Measurements from ENCODE around the gene HHAT.
"Not testable (repeated sequence)": the region's sequence is repeated elsewhere in the genome, so short reads cannot be mapped to it uniquely, and the experiment has no call there.

Gene HHAT

GRCh38 chr1:210400043-210400840 lies 71.5 kb downstream of the HHAT start:
- Histone ChIP-seq H2AFZ (ENCODE audit: low read length) (no peak overlapping the region), H3K9me3 (replicated peaks in 1 of 2; ENCODE audit: control insufficient read depth in 2 of 2, insufficient read depth in 1 of 2, low read depth in 1 of 2, low read length in 2 of 2) (peaks cover 3 to 8% of the 10 kb centered on the region in 2 donors), H3K18ac (ENCODE audit: low read length) (peak overlapping the region; percentile 22), H3K4me1 (ENCODE audit: control insufficient read depth in 2 of 2, insufficient read depth in 1 of 2, low read depth in 1 of 2, low read length in 2 of 2) (peaks cover 0 to 4% of the 10 kb centered on the region in 2 donors), H3K4me2 (ENCODE audit: insufficient read depth, low read length, poor library complexity, severe bottlenecking) (no peak overlapping the region), H2BK15ac (ENCODE audit: low read length) (no peak overlapping the region), H3K4me3 (ENCODE audit: low read length in 2 of 2) (no peak overlapping the region), H4K8ac (ENCODE audit: low read depth, low read length) (no peak overlapping the region), H3K23ac (ENCODE audit: low read depth, low read length, poor library complexity) (no peak overlapping the region), H4K91ac (ENCODE audit: low read depth, low read length, poor library complexity) (no peak overlapping the region), H2BK12ac (ENCODE audit: low read length) (peak overlapping the region; percentile 44), H3K79me1 (ENCODE audit: low read depth, low read length) (no peaks in the 10 kb centered on the region), H3K27ac (replicated peaks; ENCODE audit: low read length) (no peak overlapping the region), H2BK5ac (ENCODE audit: low read length) (no peak overlapping the region), H2AK5ac (ENCODE audit: low read depth, low read length) (no peak overlapping the region), H3K4ac (ENCODE audit: low read length) (no peak overlapping the region), H3K9ac (ENCODE audit: low read depth, low read length, poor library complexity) (no peak overlapping the region), H3K27me3 (ENCODE audit: control insufficient read depth in 3 of 3, insufficient read depth in 3 of 3, low read depth in 1 of 3, low read length in 3 of 3) (no peaks in the 10 kb centered on the region), H3K14ac (ENCODE audit: low read length) (no peak overlapping the region), H3K36me3 (replicated peaks in 1 of 2; ENCODE audit: control insufficient read depth in 2 of 2, insufficient read depth in 2 of 2, low read length in 2 of 2) (no peaks in the 10 kb centered on the region), H2BK120ac (ENCODE audit: low read depth, low read length) (no peak overlapping the region)
- no CpG with 5 or more reads among the region's 5 CpGs for WGBS, 2 donors (ENCODE audit: extremely low coverage in 2 of 2, insufficient read length in 2 of 2, insufficient replicate concordance in 1 of 2)
- DNase-seq (ENCODE audit: low spot score) = peak; percentile 30

- Histone ChIP-seq H2BK120ac (ENCODE audit: low read depth, low read length) (no peak overlapping the region), H2BK12ac (ENCODE audit: low read length) (no peak overlapping the region), H2AK5ac (ENCODE audit: low read depth, low read length) (no peak overlapping the region), H4K91ac (ENCODE audit: low read depth, low read length, poor library complexity) (no peak overlapping the region), H2BK15ac (ENCODE audit: low read length) (no peak overlapping the region), H3K27me3 (ENCODE audit: control insufficient read depth in 3 of 3, insufficient read depth in 3 of 3, low read depth in 1 of 3, low read length in 3 of 3) (no peaks in the 10 kb centered on the region), H2AFZ (ENCODE audit: low read length) (no peak overlapping the region), H3K4me3 (ENCODE audit: low read length in 2 of 2) (no peak overlapping the region), H3K4ac (ENCODE audit: low read length) (no peak overlapping the region), H3K14ac (ENCODE audit: low read length) (no peak overlapping the region), H3K18ac (ENCODE audit: low read length) (no peak overlapping the region), H3K36me3 (replicated peaks in 1 of 2; ENCODE audit: control insufficient read depth in 2 of 2, insufficient read depth in 2 of 2, low read length in 2 of 2) (no peaks in the 10 kb centered on the region), H3K4me2 (ENCODE audit: insufficient read depth, low read length, poor library complexity, severe bottlenecking) (no peak overlapping the region), H3K23ac (ENCODE audit: low read depth, low read length, poor library complexity) (no peak overlapping the region), H3K79me1 (ENCODE audit: low read depth, low read length) (no peaks in the 10 kb centered on the region), H3K9ac (ENCODE audit: low read depth, low read length, poor library complexity) (no peak overlapping the region), H2BK5ac (ENCODE audit: low read length) (no peak overlapping the region), H3K4me1 (ENCODE audit: control insufficient read depth in 2 of 2, insufficient read depth in 1 of 2, low read depth in 1 of 2, low read length in 2 of 2) (peaks cover 4 to 5% of the 10 kb centered on the region in 2 donors), H3K9me3 (replicated peaks in 1 of 2; ENCODE audit: control insufficient read depth in 2 of 2, insufficient read depth in 1 of 2, low read depth in 1 of 2, low read length in 2 of 2) (no peaks in the 10 kb centered on the region), H3K27ac (replicated peaks; ENCODE audit: low read length) (no peak overlapping the region), H4K8ac (ENCODE audit: low read depth, low read length) (no peak overlapping the region)
- DNase-seq (ENCODE audit: low spot score) = no peak
- no CpG with 5 or more reads among the region's 1 CpG for WGBS, 2 donors (ENCODE audit: extremely low coverage in 2 of 2, insufficient read length in 2 of 2, insufficient replicate concordance in 1 of 2)
Measured at GRCh38 chr1:210402560-210402959, 73.9 kb downstream of the HHAT start.

GRCh38 chr1:210405316-210405715 lies 76.6 kb downstream of the HHAT start:
- Histone ChIP-seq H2BK120ac (ENCODE audit: low read depth, low read length) (no peak overlapping the region), H3K4ac (ENCODE audit: low read length) (no peak overlapping the region), H3K9ac (ENCODE audit: low read depth, low read length, poor library complexity) (no peak overlapping the region), H2BK15ac (ENCODE audit: low read length) (no peak overlapping the region), H3K4me3 (ENCODE audit: low read length in 2 of 2) (no peak overlapping the region), H3K4me1 (ENCODE audit: control insufficient read depth in 2 of 2, insufficient read depth in 1 of 2, low read depth in 1 of 2, low read length in 2 of 2) (peaks cover 3 to 5% of the 10 kb centered on the region in 2 donors), H2AFZ (ENCODE audit: low read length) (no peak overlapping the region), H3K36me3 (replicated peaks in 1 of 2; ENCODE audit: control insufficient read depth in 2 of 2, insufficient read depth in 2 of 2, low read length in 2 of 2) (no peaks in the 10 kb centered on the region), H4K91ac (ENCODE audit: low read depth, low read length, poor library complexity) (no peak overlapping the region), H3K27ac (replicated peaks; ENCODE audit: low read length) (no peak overlapping the region), H3K23ac (ENCODE audit: low read depth, low read length, poor library complexity) (no peak overlapping the region), H2BK12ac (ENCODE audit: low read length) (no peak overlapping the region), H3K4me2 (ENCODE audit: insufficient read depth, low read length, poor library complexity, severe bottlenecking) (no peak overlapping the region), H2AK5ac (ENCODE audit: low read depth, low read length) (no peak overlapping the region), H3K79me1 (ENCODE audit: low read depth, low read length) (no peaks in the 10 kb centered on the region), H3K14ac (ENCODE audit: low read length) (no peak overlapping the region), H2BK5ac (ENCODE audit: low read length) (no peak overlapping the region), H4K8ac (ENCODE audit: low read depth, low read length) (no peak overlapping the region), H3K18ac (ENCODE audit: low read length) (no peak overlapping the region), H3K27me3 (ENCODE audit: control insufficient read depth in 3 of 3, insufficient read depth in 3 of 3, low read depth in 1 of 3, low read length in 3 of 3) (no peaks in the 10 kb centered on the region), H3K9me3 (replicated peaks in 1 of 2; ENCODE audit: control insufficient read depth in 2 of 2, insufficient read depth in 1 of 2, low read depth in 1 of 2, low read length in 2 of 2) (no peaks in the 10 kb centered on the region)
- DNase-seq (ENCODE audit: low spot score) = no peak
- WGBS, 2 donors (ENCODE audit: extremely low coverage in 2 of 2, insufficient read length in 2 of 2, insufficient replicate concordance in 1 of 2) = no CpG with 5 or more reads among the region's 4 CpGs

GRCh38 chr1:210406341-210406740 lies 77.6 kb downstream of the HHAT start:
- H2AFZ ChIP-seq (ENCODE audit: low read length); DNase-seq (ENCODE audit: low spot score): not testable (repeated sequence)

More at GRCh38 chr1:210406341-210406740, 77.6 kb downstream of the HHAT start:
- not testable (repeated sequence) for H3K4me3 ChIP-seq (ENCODE audit: low read length in 2 of 2); H2AK5ac ChIP-seq (ENCODE audit: low read depth, low read length); H3K18ac ChIP-seq (ENCODE audit: low read length); H3K9me3 ChIP-seq (replicated peaks in 1 of 2; ENCODE audit: control insufficient read depth in 2 of 2, insufficient read depth in 1 of 2, low read depth in 1 of 2, low read length in 2 of 2); H2BK12ac ChIP-seq (ENCODE audit: low read length); H3K36me3 ChIP-seq (replicated peaks in 1 of 2; ENCODE audit: control insufficient read depth in 2 of 2, insufficient read depth in 2 of 2, low read length in 2 of 2); H3K4ac ChIP-seq (ENCODE audit: low read length); H3K79me1 ChIP-seq (ENCODE audit: low read depth, low read length); H3K4me2 ChIP-seq (ENCODE audit: insufficient read depth, low read length, poor library complexity, severe bottlenecking); H3K4me1 ChIP-seq (ENCODE audit: control insufficient read depth in 2 of 2, insufficient read depth in 1 of 2, low read depth in 1 of 2, low read length in 2 of 2); H3K23ac ChIP-seq (ENCODE audit: low read depth, low read length, poor library complexity); H3K27me3 ChIP-seq (ENCODE audit: control insufficient read depth in 3 of 3, insufficient read depth in 3 of 3, low read depth in 1 of 3, low read length in 3 of 3); H2BK5ac ChIP-seq (ENCODE audit: low read length); H3K9ac ChIP-seq (ENCODE audit: low read depth, low read length, poor library complexity); H2BK15ac ChIP-seq (ENCODE audit: low read length); H2BK120ac ChIP-seq (ENCODE audit: low read depth, low read length); H4K8ac ChIP-seq (ENCODE audit: low read depth, low read length); H4K91ac ChIP-seq (ENCODE audit: low read depth, low read length, poor library complexity); H3K14ac ChIP-seq (ENCODE audit: low read length)
- peak overlapping the region; percentile 32 for H3K27ac ChIP-seq (replicated peaks; ENCODE audit: low read length)
- no CpG with 5 or more reads among the region's 2 CpGs for WGBS, 2 donors (ENCODE audit: extremely low coverage in 2 of 2, insufficient read length in 2 of 2, insufficient replicate concordance in 1 of 2)
